Testis (tissue), 3 donors: ENCODE results near the gene KRT84. TPM values are rescaled to one million over a fixed set of nuclear protein-coding genes. Genes with fewer than 3 reads are reported as not detected.

Experiments used
- DNase-seq: peaks from one replicate; pipeline ENCODE4 v3.0.0-alpha.2; 2019
- H3K27ac ChIP-seq, 2 donors: fragments of 200-600 bp; sonication (generic); one replicate each; pipeline ENCODE4 v1.5.1; 2019
- H3K27me3 ChIP-seq: fragments of 200-600 bp; sonication (generic); one replicate; pipeline ENCODE4 v1.5.1; 2019
- H3K36me3 ChIP-seq: fragments of 200-600 bp; sonication (generic); one replicate; pipeline ENCODE4 v1.5.1; 2017; ENCODE audit warnings: low read depth; ENCODE audit errors: missing control alignments
- H3K4me1 ChIP-seq: fragments of 200-600 bp; sonication (generic); one replicate; pipeline ENCODE4 v1.5.1; 2019
- H3K4me3 ChIP-seq, 2 donors: fragments of 200-600 bp; sonication (generic); one replicate each; pipeline ENCODE4 v1.5.1; 2017 to 2019
- H3K9me3 ChIP-seq: fragments of 200-600 bp; sonication (generic); one replicate; pipeline ENCODE4 v1.5.1; 2017
- POLR2A ChIP-seq: fragments of 450-650 bp; IDR thresholded peaks from one replicate; pipeline ENCODE4 v1.6.1; 2017; ENCODE audit warnings: antibody characterized with exemption, mild to moderate bottlenecking, moderate library complexity
- WGBS, 2 donors: methylation state at CpG; one replicate each; pipeline ENCODE4 v1.1.5; 2018; 5-methylcytosine and 5-hydroxymethylcytosine counted together
- intact Hi-C: fragments of 100-400 bp; cut with DNase I; formaldehyde crosslinking; loops from one replicate; pipeline ENCODE4 v1.15.1; 2023; ENCODE audit warnings: low total_unique reads
- polyA plus RNA-seq: library from polyadenylated mRNA; stranded (reverse); fragments of 350-450 nt; fragmentation: Illumina TruSeq; extraction: RNeasy Lipid Tissue Mini Kit (QIAGEN cat#74804); gene quantifications from one replicate; pipeline ENCODE4 v1.2.3, GENCODE V29; 2014; ENCODE audit warnings: low read depth, low replicate concordance; ENCODE audit not compliant: insufficient read depth
- total RNA-seq, 2 donors: library from RNA; depleted of rRNA; stranded (reverse); fragments of >200 nt; gene quantifications; one replicate each; pipeline ENCODE4 v1.2.3, GENCODE V29; 2016
- TF ChIP-seq, protein P1 (sequence below), 3 experiments: fragments of 450-650 bp in 2 of 3; fragments of 200-600 bp in 1 of 3; sonication (generic) in 1 of 3; IDR thresholded peaks; one replicate each; pipeline ENCODE4 v1.5.1; 2016 to 2019; ENCODE audit warnings: antibody characterized with exemption in 3 of 3, mild to moderate bottlenecking in 2 of 3, moderate library complexity in 1 of 3

Gene KRT84
- total and polyA plus RNA-seq, 3 donors from 2014 or later, result 0.43 TPM; not detected in 2

DNA sequence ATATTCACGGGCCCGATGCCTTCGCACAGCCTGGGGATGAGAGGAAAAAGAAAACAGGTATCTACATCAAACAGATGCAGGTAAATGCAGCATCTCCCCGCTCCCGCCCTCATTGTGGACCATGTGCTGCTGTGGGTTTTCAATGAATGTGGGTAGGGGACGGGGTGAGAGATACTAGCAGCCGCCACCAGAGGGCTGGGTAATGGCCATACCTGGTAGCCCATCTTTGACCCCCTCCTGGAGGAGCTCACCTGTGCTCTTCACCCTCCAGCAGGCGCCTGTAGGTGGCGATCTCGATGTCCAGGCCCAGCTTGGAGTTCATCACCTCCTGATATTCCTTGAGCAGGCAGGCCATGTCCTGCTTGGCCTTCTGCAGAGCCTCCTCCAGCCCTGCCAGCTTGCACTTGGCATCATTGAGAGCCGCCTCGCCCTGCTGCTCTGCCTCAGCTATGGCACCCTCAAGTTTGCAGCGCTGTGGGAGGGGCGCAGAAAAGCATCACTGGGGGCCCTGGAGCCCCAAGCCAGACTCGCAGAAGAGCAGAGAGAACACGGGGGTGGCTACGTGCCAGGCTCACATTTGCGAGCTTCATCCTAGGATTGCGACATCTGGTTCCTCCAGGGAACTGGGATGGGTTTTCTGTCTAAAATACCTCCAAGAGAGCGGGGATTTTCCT is 10.4 kb upstream of the KRT84 start:
- peak; percentile 45 for DNase-seq
- H3K27ac ChIP-seq, result no peak overlapping the region
- intact Hi-C loops, result no loop called here
- TF ChIP-seq, protein P1, sequence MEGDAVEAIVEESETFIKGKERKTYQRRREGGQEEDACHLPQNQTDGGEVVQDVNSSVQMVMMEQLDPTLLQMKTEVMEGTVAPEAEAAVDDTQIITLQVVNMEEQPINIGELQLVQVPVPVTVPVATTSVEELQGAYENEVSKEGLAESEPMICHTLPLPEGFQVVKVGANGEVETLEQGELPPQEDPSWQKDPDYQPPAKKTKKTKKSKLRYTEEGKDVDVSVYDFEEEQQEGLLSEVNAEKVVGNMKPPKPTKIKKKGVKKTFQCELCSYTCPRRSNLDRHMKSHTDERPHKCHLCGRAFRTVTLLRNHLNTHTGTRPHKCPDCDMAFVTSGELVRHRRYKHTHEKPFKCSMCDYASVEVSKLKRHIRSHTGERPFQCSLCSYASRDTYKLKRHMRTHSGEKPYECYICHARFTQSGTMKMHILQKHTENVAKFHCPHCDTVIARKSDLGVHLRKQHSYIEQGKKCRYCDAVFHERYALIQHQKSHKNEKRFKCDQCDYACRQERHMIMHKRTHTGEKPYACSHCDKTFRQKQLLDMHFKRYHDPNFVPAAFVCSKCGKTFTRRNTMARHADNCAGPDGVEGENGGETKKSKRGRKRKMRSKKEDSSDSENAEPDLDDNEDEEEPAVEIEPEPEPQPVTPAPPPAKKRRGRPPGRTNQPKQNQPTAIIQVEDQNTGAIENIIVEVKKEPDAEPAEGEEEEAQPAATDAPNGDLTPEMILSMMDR (IDR thresholded peaks at IDR 0.05), result no peak
- TF ChIP-seq POLR2A, result no peak
- no peaks in the 10 kb centered on the region for H3K36me3 ChIP-seq
- H3K4me3 ChIP-seq, result no peak overlapping the region
- H3K9me3 ChIP-seq, result no peaks in the 10 kb centered on the region
- H3K27me3 ChIP-seq, result no peaks in the 10 kb centered on the region
- 76 to 78% methylated on average over 18 to 19 of the region's 20 CpGs for WGBS, 2 donors
- H3K4me1 ChIP-seq, result peaks cover 4% of the 10 kb centered on the region

DNA sequence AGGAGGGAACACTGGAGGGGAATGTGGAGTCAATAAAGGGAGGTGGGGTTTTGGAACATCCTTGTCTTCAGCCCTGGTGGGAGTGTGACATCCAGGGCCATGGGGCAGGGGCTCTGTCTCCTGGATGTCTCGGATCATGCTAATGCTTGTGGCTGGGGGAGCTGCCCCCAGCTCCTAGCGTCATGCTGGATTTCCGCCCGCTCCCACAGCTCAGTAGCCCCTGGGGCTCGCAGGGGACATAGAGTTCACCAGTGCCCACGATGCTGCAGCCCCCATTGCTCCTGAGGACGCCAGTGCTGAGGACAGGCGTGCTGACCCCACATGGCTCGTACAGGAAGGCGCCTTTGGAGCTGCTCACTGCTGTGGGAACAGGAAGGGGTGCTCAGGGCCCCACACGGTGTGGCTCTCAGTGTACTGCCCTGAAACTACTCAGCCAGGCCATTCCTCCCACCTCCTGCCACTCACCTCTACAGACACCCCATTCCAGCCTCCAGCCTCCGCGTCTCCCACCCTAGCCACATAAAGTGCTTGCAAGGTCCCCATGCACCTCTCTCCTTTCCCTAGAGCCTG is 9.5 kb upstream of the KRT84 start:
- H3K9me3 ChIP-seq, result no peaks in the 10 kb centered on the region
- no peak overlapping the region for H3K4me3 ChIP-seq
- H3K36me3 ChIP-seq, result no peaks in the 10 kb centered on the region
- no peak overlapping the region for H3K27ac ChIP-seq
- DNase-seq, result no peak
- no peak for TF ChIP-seq POLR2A
- TF ChIP-seq, protein P1 (IDR thresholded peaks at IDR 0.05), result no peak
- 81 to 92% methylated on average over 13 of the region's 13 CpGs for WGBS, 2 donors
- intact Hi-C loops, result no loop called here
- no peaks in the 10 kb centered on the region for H3K27me3 ChIP-seq
- peaks cover 4% of the 10 kb centered on the region for H3K4me1 ChIP-seq

DNA sequence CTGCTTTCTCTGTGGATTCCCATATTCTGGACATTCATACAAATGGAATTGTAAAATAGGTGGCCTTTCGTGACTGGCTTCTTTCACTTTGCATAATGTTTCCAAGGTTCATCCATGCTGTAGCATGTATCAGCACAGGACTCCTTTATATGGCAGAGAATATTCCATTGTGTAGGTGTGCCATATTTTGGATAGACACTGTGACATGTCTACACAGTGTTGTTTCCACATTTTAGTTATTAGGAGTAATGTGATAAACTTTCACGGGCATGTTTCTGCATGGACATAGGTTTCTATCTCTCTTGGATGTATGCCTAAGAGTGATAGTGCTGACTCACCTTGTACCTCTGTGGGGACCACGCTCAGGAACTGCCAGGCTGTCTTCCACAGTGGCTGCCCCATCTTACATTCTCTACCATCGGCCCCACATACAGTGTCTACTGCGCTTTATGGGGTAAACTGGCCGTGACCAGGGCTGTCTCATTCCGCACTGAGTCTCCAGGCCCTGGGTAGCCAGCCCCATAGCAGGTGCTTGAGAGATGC is 7.1 kb upstream of the KRT84 start:
- H3K27me3 ChIP-seq, result no peaks in the 10 kb centered on the region
- no peak for DNase-seq
- peaks cover 4% of the 10 kb centered on the region for H3K4me1 ChIP-seq
- TF ChIP-seq POLR2A, result no peak
- TF ChIP-seq, protein P1 (IDR thresholded peaks at IDR 0.05), result no peak
- 84 to 94% methylated on average over 5 to 7 of the region's 7 CpGs for WGBS, 2 donors
- H3K4me3 ChIP-seq, result no peak overlapping the region
- no peaks in the 10 kb centered on the region for H3K36me3 ChIP-seq
- no peaks in the 10 kb centered on the region for H3K9me3 ChIP-seq
- intact Hi-C loops, result no loop called here
- no peak overlapping the region for H3K27ac ChIP-seq

DNA sequence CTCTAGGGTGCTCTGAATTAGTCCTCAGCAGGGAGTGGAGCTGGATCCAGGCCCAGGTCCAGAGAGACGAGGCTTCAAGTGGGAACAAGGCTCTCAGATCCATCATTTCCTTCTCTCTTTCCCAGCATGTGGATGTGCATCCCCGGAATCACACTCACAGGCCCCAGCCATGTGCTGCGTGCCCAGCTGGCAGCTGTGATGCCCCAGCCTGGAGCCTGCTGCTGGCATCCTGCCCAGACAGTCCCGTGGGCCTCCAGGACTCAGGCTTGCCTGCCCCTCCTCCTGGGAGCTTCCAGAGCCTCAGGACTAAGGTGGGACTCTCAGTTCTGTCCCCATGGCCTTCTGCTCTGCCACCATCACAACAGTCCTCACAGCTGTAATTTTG is 6.2 kb upstream of the KRT84 start:
- TF ChIP-seq, protein P1 (IDR thresholded peaks at IDR 0.05), result no peak
- TF ChIP-seq POLR2A, result no peak
- no peaks in the 10 kb centered on the region for H3K36me3 ChIP-seq
- peak; percentile 57 for DNase-seq
- no peaks in the 10 kb centered on the region for H3K9me3 ChIP-seq
- WGBS, 2 donors, result 36 to 69% methylated on average over 4 of the region's 4 CpGs
- no peaks in the 10 kb centered on the region for H3K27me3 ChIP-seq
- no peak overlapping the region for H3K27ac ChIP-seq
- intact Hi-C loops, result no loop called here
- H3K4me1 ChIP-seq, result peaks cover 4% of the 10 kb centered on the region
- H3K4me3 ChIP-seq, result no peak overlapping the region
